22Rv1 (cell line): ENCODE data around the gene SORCS2.

Source experiments
- CTCF ChIP-seq: fragments of 450-650 bp; IDR thresholded peaks from 2 replicates; pipeline ENCODE4 v1.5.1; 2017; ENCODE audit warnings: mild to moderate bottlenecking
- ZFX ChIP-seq: fragments of 450-650 bp; IDR thresholded peaks from 2 replicates; pipeline ENCODE4 v1.6.1; 2017; ENCODE audit warnings: antibody characterized with exemption, borderline replicate concordance

- TF ChIP-seq CTCF, result no peak
- no peak for TF ChIP-seq ZFX
Measured at GRCh38 chr4:7213807-7214206, 21.5 kb downstream of the SORCS2 start.
